Panc1 (cell line): ENCODE data around the gene IFIT3. TPM values are rescaled to one million over a fixed set of nuclear protein-coding genes. Genes with fewer than 3 reads are reported as not detected.

Experiments used
- ATAC-seq: fragments of 200-7000 bp; cut with Tn5 transposase; 2 replicates; pipeline ENCODE4 v1.9.1; 2020; ENCODE audit warnings: mild to moderate bottlenecking, moderate library complexity
- BruUV-seq: library from RNA; stranded (reverse); fragments of 400-500 nt; replicated peaks from 2 replicates; lab custom pipeline; 2021; lab: Mats Ljungman, UMichigan
- CTCF ChIA-PET: fragments of 300-600 bp; sonication (Branson Sonifier 250); formaldehyde crosslinking; loops from one replicate; lab custom pipeline; 2022; ENCODE audit warnings: antibody characterized with exemption; lab: Charles Lee
- POLR2A ChIA-PET: fragments of 300-600 bp; sonication (Branson Sonifier 250); formaldehyde crosslinking; loops from one replicate; lab custom pipeline; 2022; ENCODE audit warnings: antibody characterized with exemption; lab: Charles Lee
- DNase-seq: peaks from one replicate; pipeline ENCODE4 v3.0.0-alpha.2; 2010; ENCODE audit warnings: low read depth, low spot score
- H3K27ac ChIP-seq: 2 replicates; pipeline ENCODE4 v1.5.1; 2011; ENCODE audit warnings: mild to moderate bottlenecking, low read length, inconsistent platforms
- H3K27me3 ChIP-seq: fragments of 200-500 bp; sonication (Bioruptor generic); 2 replicates; pipeline ENCODE4 v1.6.0; 2014; ENCODE audit warnings: low read length, inconsistent platforms; ENCODE audit not compliant: control insufficient read depth, insufficient read depth
- H3K36me3 ChIP-seq: fragments of 200-500 bp; sonication (Bioruptor generic); 2 replicates; pipeline ENCODE4 v1.5.1; 2014; ENCODE audit warnings: inconsistent platforms, mild to moderate bottlenecking, low read length, moderate library complexity; ENCODE audit not compliant: control insufficient read depth, insufficient read depth
- H3K4me1 ChIP-seq: 2 replicates; pipeline ENCODE4 v1.5.1; 2011; ENCODE audit warnings: inconsistent platforms, mild to moderate bottlenecking, low read length, moderate library complexity; ENCODE audit not compliant: control insufficient read depth, insufficient read depth
- H3K4me3 ChIP-seq, 2 experiments: 2 replicates each; pipeline ENCODE4 v1.5.1; 2011 to 2012; ENCODE audit warnings: low read depth in 2 of 2, low read length in 2 of 2, mild to moderate bottlenecking in 2 of 2, inconsistent platforms in 1 of 2, moderate library complexity in 1 of 2
- H3K9me3 ChIP-seq: fragments of 200-500 bp; sonication (Bioruptor generic); 2 replicates; pipeline ENCODE4 v1.5.1; 2014; ENCODE audit warnings: low read depth, mild to moderate bottlenecking, inconsistent platforms, low read length, moderate library complexity; ENCODE audit not compliant: control insufficient read depth, insufficient read depth
- CTCF ChIP-seq: fragments of 450-650 bp; IDR thresholded peaks from 2 replicates; pipeline ENCODE4 v1.5.1; 2017; ENCODE audit warnings: mild to moderate bottlenecking
- POLR2AphosphoS5 ChIP-seq: IDR thresholded peaks from 2 replicates; pipeline ENCODE4 v1.6.1; 2012; ENCODE audit warnings: mild to moderate bottlenecking, low read depth, low read length, moderate library complexity
- SIN3A ChIP-seq: IDR thresholded peaks from 2 replicates; pipeline ENCODE4 v1.6.1; 2012; ENCODE audit warnings: low read depth, mild to moderate bottlenecking, low read length, moderate library complexity, borderline replicate concordance; ENCODE audit not compliant: insufficient read depth
- TCF7L2 ChIP-seq: IDR thresholded peaks from 2 replicates; pipeline ENCODE4 v1.6.1; 2011; ENCODE audit warnings: mild to moderate bottlenecking, low read depth, low read length, inconsistent platforms
- in situ Hi-C: cut with HindIII; loops from 2 replicates; pipeline ENCODE4 v1.10.0; 2016; ENCODE audit warnings: low sequenced_read_pairs, low pct_unique_long_range_greater_than_20kb
- intact Hi-C: fragments of 100-400 bp; cut with micrococcal nuclease; formaldehyde crosslinking; loops from one replicate; pipeline ENCODE4 v1.10.0; 2022; ENCODE audit not compliant: unreplicated experiment
- total RNA-seq: library from RNA; stranded (reverse); gene quantifications from one replicate; pipeline ENCODE4 v1.2.1, GENCODE V29; 2021; ENCODE audit not compliant: unreplicated experiment
- TF ChIP-seq, protein P1 (sequence below), 2 experiments: IDR thresholded peaks; 2 replicates each; pipeline ENCODE4 v1.6.1; 2011 to 2012; ENCODE audit warnings: low read depth in 2 of 2, control low read depth in 1 of 2, low read length in 1 of 2, mild to moderate bottlenecking in 1 of 2, moderate library complexity in 1 of 2; ENCODE audit not compliant: insufficient read depth in 1 of 2

IFIT3 gene
- total RNA-seq, 1 experiment from 2014 or later, result 29.8 TPM

DNA sequence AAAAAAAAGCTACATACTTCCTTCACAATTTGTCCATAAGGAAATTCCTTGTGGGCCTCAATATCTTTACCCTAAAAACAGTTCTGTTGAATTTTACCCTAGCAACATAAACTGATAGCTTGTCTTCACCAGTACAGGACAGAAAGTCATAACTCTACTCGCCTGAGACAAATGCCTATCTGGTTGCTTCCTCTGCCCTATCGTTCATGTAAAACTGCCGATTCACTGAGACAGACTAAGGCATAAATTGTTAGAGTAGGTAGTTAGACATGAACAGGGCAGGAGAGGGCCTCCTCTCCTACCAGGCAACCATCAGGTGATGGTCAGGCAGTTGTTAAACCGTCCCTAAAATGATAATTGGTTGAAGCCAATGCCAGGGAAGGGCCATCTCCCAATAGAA, 25.0 kb downstream of the IFIT3 start:
- Histone ChIP-seq H3K36me3 (no peaks in the 10 kb centered on the region), H3K27me3 (no peaks in the 10 kb centered on the region), H3K9me3 (no peaks in the 10 kb centered on the region), H3K4me1 (peaks cover 19% of the 10 kb centered on the region), H3K27ac (peak overlapping the region; percentile 72; the same call in 1 of the 2 replicates), H3K4me3 (no peak overlapping the region)
- BruUV-seq, result no TSS peak
- CTCF ChIA-PET, result no interaction called here
- DNase-seq (no peak), ATAC-seq (no peak)
- intact Hi-C loops, result no loop called here
- in situ Hi-C loops, result no loop called here
- POLR2A ChIA-PET, result interaction anchor here (1.0 kb wide), 1 partner anchor 21 kb away, joined by 3 read pairs; no protein-coding TSS in a partner anchor
- TF ChIP-seq SIN3A (no peak), CTCF (no peak), POLR2AphosphoS5 (no peak), TCF7L2 (no peak)
- TF ChIP-seq, protein P1, sequence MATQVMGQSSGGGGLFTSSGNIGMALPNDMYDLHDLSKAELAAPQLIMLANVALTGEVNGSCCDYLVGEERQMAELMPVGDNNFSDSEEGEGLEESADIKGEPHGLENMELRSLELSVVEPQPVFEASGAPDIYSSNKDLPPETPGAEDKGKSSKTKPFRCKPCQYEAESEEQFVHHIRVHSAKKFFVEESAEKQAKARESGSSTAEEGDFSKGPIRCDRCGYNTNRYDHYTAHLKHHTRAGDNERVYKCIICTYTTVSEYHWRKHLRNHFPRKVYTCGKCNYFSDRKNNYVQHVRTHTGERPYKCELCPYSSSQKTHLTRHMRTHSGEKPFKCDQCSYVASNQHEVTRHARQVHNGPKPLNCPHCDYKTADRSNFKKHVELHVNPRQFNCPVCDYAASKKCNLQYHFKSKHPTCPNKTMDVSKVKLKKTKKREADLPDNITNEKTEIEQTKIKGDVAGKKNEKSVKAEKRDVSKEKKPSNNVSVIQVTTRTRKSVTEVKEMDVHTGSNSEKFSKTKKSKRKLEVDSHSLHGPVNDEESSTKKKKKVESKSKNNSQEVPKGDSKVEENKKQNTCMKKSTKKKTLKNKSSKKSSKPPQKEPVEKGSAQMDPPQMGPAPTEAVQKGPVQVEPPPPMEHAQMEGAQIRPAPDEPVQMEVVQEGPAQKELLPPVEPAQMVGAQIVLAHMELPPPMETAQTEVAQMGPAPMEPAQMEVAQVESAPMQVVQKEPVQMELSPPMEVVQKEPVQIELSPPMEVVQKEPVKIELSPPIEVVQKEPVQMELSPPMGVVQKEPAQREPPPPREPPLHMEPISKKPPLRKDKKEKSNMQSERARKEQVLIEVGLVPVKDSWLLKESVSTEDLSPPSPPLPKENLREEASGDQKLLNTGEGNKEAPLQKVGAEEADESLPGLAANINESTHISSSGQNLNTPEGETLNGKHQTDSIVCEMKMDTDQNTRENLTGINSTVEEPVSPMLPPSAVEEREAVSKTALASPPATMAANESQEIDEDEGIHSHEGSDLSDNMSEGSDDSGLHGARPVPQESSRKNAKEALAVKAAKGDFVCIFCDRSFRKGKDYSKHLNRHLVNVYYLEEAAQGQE (IDR thresholded peaks at IDR 0.05; ENCODE audit: insufficient read depth in 1 of 2, low read depth in 2 of 2, low read length in 1 of 2), result no peak

DNA sequence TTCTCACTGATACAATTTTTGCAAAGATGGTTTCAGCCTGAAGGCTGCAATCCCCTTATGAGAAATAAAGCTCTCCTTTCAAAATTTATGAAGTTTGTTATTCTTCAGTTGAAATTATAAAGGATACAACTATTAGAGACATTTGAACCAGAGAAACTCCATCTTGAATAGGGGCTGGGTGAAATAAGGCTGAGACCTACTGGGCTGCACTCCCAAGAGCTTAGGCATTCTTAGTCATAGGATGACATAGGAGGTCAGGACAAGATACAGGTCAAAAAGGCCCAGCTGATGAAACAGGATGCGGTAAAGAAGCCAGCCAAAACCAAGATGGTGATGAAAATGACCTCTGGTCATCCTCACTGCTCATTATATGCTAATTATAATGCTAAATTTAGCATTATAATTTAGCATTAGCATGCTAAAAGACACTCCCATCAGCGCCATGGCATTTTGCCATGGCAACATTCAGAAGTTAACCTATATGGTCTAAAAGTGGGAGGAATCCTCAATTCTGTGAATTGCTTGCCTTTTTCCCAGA, 27.7 kb downstream of the IFIT3 start:
- BruUV-seq, result no TSS peak
- ATAC-seq (no peak), DNase-seq (no peak)
- intact Hi-C loops (no loop called here), in situ Hi-C loops (no loop called here)
- ChIA-PET CTCF (no interaction called here), POLR2A (no interaction called here)
- H3K4me3 ChIP-seq, result no peak overlapping the region
- H3K27me3 ChIP-seq, result no peaks in the 10 kb centered on the region
- peaks cover 19% of the 10 kb centered on the region for H3K4me1 ChIP-seq
- H3K27ac ChIP-seq, result no peak overlapping the region
- H3K9me3 ChIP-seq, result no peaks in the 10 kb centered on the region
- no peaks in the 10 kb centered on the region for H3K36me3 ChIP-seq
- no peak for TF ChIP-seq CTCF
- TF ChIP-seq, protein P1 (IDR thresholded peaks at IDR 0.05; ENCODE audit: insufficient read depth in 1 of 2, low read depth in 2 of 2, low read length in 1 of 2), result no peak
- no peak for TF ChIP-seq SIN3A
- no peak for TF ChIP-seq TCF7L2
- no peak for TF ChIP-seq POLR2AphosphoS5
